ENCODE results near the gene TTC21B. TPM values are rescaled to one million over a fixed set of nuclear protein-coding genes. Genes with fewer than 3 reads are reported as not detected.

TTC21B gene
- 3.5 to 5.9 TPM (median 4.9 TPM) in 5 replicates for total RNA-seq (2022; extraction: Qiagen RNA extraction)

DNA sequence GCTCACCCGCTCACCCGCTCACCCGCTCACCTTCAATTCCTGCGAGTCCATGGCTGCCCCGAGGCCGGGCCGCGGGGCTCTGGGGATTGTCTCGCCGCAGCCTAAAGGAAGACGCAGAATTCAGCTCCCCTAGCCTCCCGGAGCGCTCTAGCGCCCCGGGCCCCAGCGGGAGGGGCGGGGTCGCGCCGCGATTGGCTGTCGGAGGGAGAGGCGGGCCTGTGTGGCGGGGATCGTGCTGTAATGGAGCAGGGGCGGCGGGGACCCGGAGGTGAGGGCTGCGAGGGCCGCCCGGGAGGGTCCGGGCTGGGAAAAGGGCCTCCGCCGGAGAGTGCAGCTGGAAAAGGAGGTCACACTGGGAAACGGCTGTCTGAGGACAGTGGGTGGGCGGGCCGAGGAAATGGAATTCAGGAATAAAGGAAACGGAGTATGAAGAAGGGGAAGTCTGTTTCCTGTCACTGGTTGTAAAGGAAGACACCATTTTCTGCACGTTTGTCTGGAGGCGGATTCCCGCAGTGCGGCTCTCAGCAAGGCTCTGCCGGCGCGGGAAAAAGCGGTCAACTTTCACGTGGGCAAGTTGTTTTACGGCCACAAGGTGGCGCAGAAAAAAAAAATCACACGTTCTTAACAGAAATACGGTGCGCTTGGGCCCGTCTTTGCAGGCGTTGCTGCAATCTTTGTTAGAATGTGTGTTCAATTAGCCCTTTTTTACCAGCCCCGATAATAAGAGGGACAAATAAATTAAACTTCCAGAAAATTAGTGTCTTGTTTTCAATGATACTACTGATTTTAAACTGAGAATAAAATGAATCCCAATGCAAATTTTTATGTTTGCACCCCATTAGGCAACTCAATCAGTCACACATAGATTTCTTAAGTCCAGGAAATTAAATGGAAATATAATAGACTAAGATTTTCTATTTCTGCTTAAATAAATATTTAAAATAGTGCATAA is at the start of gene TTC21B:
TSS of gene TTC21B (minus strand) at position 122 of the 952 bp plus-strand sequence. CDS start at position 51, 71 bp downstream.

Other genes starting within 250 kb of the TTC21B start
- gene GALNT3, start 159.5 kb downstream of the TTC21B start, total RNA-seq (2022; extraction: Qiagen RNA extraction), result not detected in 5 replicates
- gene SCN1A, start 174.2 kb upstream of the TTC21B start, total RNA-seq (2022; extraction: Qiagen RNA extraction), result not detected in 5 replicates

Measured in A549 treated with Mapracorat at 1 μM for 4 hours (cell line).